ENCODE measurements around the gene ANKS1A. TPM values are rescaled to one million over a fixed set of nuclear protein-coding genes. Genes with fewer than 3 reads are reported as not detected.
"Not testable (repeated sequence)": the region's sequence is repeated elsewhere in the genome, so short reads cannot be mapped to it uniquely, and the experiment has no call there.

Gene ANKS1A
- polyA plus RNA-seq, 3 donors, result 5.4 to 12.7 (median 9.6) TPM

GRCh38 chr6:34970957-34971356 is 81.9 kb downstream of the ANKS1A start:
- 68 to 84% (median 73%) methylated on average over 2 of the region's 2 CpGs for WGBS, 3 donors
- H3K27ac ChIP-seq (ENCODE audit: low read depth, low read length), result no peak overlapping the region

GRCh38 chr6:34973547-34974248 is 84.6 kb downstream of the ANKS1A start:
- H3K27ac ChIP-seq (ENCODE audit: low read depth, low read length), result no peak overlapping the region
- 8% methylated on average over 2 of the region's 2 CpGs; no CpG with 5 or more reads in 2 of the 3 donors for WGBS, 3 donors

GRCh38 chr6:34974249-34974642 is 85.2 kb downstream of the ANKS1A start:
- WGBS, 3 donors, result 20% methylated on average over 1 of the region's 1 CpG; no CpG with 5 or more reads in 2 of the 3 donors
- H3K27ac ChIP-seq (ENCODE audit: low read depth, low read length), result no peak overlapping the region

- 97 to 100% (median 97%) methylated on average over 2 of the region's 2 CpGs for WGBS, 3 donors
- no peak overlapping the region for H3K27ac ChIP-seq (ENCODE audit: low read depth, low read length)
Observed at GRCh38 chr6:34976239-34976638, 87.2 kb downstream of the ANKS1A start.

GRCh38 chr6:34979218-34979617 is 90.2 kb downstream of the ANKS1A start:
- WGBS, 3 donors, result 86 to 90% (median 89%) methylated on average over 2 of the region's 2 CpGs
- H3K27ac ChIP-seq (ENCODE audit: low read depth, low read length), result no peak overlapping the region

- WGBS, 3 donors, result 90 to 96% (median 91%) methylated on average over 3 of the region's 3 CpGs
- H3K27ac ChIP-seq (ENCODE audit: low read depth, low read length), result no peak overlapping the region
Observed at GRCh38 chr6:34979994-34980393, 90.9 kb downstream of the ANKS1A start.

GRCh38 chr6:34981366-34981765 is 92.3 kb downstream of the ANKS1A start:
- no peak overlapping the region for H3K27ac ChIP-seq (ENCODE audit: low read depth, low read length)
- 83 to 91% (median 88%) methylated on average over 5 of the region's 5 CpGs for WGBS, 3 donors

GRCh38 chr6:34981951-34982350 is 92.9 kb downstream of the ANKS1A start:
- H3K27ac ChIP-seq (ENCODE audit: low read depth, low read length), result no peak overlapping the region
- 75 to 77% (median 75%) methylated on average over 7 of the region's 7 CpGs for WGBS, 3 donors

- 76 to 83% (median 80%) methylated on average over 11 of the region's 11 CpGs for WGBS, 3 donors
- no peak overlapping the region for H3K27ac ChIP-seq (ENCODE audit: low read depth, low read length)
Observed at GRCh38 chr6:34982424-34982852, 93.4 kb downstream of the ANKS1A start.

GRCh38 chr6:34984416-34984815 is 95.4 kb downstream of the ANKS1A start:
- WGBS, 3 donors, result 80 to 94% (median 93%) methylated on average over 2 of the region's 2 CpGs
- no peak overlapping the region for H3K27ac ChIP-seq (ENCODE audit: low read depth, low read length)

GRCh38 chr6:34985236-34985635 is 96.2 kb downstream of the ANKS1A start:
- H3K27ac ChIP-seq (ENCODE audit: low read depth, low read length), result no peak overlapping the region
- 86 to 90% (median 88%) methylated on average over 4 of the region's 4 CpGs for WGBS, 3 donors

- H3K27ac ChIP-seq (ENCODE audit: low read depth, low read length), result no peak overlapping the region
- 18 to 31% (median 19%) methylated on average over 3 of the region's 3 CpGs for WGBS, 3 donors
Observed at GRCh38 chr6:34986845-34987246, 97.8 kb downstream of the ANKS1A start.

GRCh38 chr6:34987506-34987905 is 98.5 kb downstream of the ANKS1A start:
- WGBS, 3 donors, result 92 to 97% (median 97%) methylated on average over 5 of the region's 5 CpGs
- H3K27ac ChIP-seq (ENCODE audit: low read depth, low read length), result no peak overlapping the region

- WGBS, 3 donors, result 59 to 94% (median 77%) methylated on average over 2 of the region's 2 CpGs
Observed at GRCh38 chr6:34990971-34991560, 102.0 kb downstream of the ANKS1A start.

GRCh38 chr6:34992376-34992775 is 103.3 kb downstream of the ANKS1A start:
- H3K27ac ChIP-seq (ENCODE audit: low read depth, low read length), result no peak overlapping the region
- WGBS, 3 donors, result 97 to 99% (median 98%) methylated on average over 3 of the region's 3 CpGs

More at GRCh38 chr6:34990971-34991560, 102.0 kb downstream of the ANKS1A start:
- no peak overlapping the region for H3K27ac ChIP-seq (ENCODE audit: low read depth, low read length)

- 94 to 97% (median 96%) methylated on average over 3 of the region's 3 CpGs for WGBS, 3 donors
- H3K27ac ChIP-seq (ENCODE audit: low read depth, low read length), result no peak overlapping the region
Observed at GRCh38 chr6:34993213-34993612, 104.2 kb downstream of the ANKS1A start.

GRCh38 chr6:34994693-34995092 is 105.6 kb downstream of the ANKS1A start:
- WGBS, 3 donors, result 86 to 92% (median 91%) methylated on average over 7 of the region's 7 CpGs
- no peak overlapping the region for H3K27ac ChIP-seq (ENCODE audit: low read depth, low read length)

- H3K27ac ChIP-seq (ENCODE audit: low read depth, low read length), result not testable (repeated sequence)
- WGBS, 3 donors, result 90 to 93% (median 90%) methylated on average over 8 of the region's 8 CpGs
Observed at GRCh38 chr6:34998417-34998816, 109.4 kb downstream of the ANKS1A start.

- 88 to 99% (median 98%) methylated on average over 7 of the region's 7 CpGs for WGBS, 3 donors
Observed at GRCh38 chr6:34999153-34999552, 110.1 kb downstream of the ANKS1A start.

GRCh38 chr6:34999962-35000361 is 110.9 kb downstream of the ANKS1A start:
- 84 to 96% (median 88%) methylated on average over 4 of the region's 4 CpGs for WGBS, 3 donors

More at GRCh38 chr6:34999153-34999552, 110.1 kb downstream of the ANKS1A start:
- not testable (repeated sequence) for H3K27ac ChIP-seq (ENCODE audit: low read depth, low read length)

More at GRCh38 chr6:34999962-35000361, 110.9 kb downstream of the ANKS1A start:
- H3K27ac ChIP-seq (ENCODE audit: low read depth, low read length), result not testable (repeated sequence)
